ENCODE results near the gene CTAG1B.

DNA sequence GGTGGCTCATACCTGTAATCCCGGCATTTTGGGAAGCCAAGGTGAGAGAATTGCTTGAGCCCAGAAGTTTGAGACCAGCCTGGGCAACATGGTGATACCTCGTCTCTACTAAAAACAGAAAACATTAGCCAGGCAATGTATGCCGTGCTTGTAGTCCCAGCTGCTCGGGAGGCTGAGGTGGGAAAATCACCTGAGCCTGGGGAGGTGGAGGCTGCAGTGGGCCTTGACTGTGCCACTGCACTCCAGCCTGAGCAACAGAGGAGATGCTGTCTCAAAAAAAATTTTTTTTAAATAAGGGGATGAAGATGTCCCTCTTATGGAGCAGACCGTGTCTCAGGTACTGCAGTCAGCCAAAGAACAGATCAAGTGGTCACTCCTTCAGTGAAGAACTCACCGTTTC, 13.5 kb downstream of the CTAG1B start:
- TF ChIP-seq, protein P1, sequence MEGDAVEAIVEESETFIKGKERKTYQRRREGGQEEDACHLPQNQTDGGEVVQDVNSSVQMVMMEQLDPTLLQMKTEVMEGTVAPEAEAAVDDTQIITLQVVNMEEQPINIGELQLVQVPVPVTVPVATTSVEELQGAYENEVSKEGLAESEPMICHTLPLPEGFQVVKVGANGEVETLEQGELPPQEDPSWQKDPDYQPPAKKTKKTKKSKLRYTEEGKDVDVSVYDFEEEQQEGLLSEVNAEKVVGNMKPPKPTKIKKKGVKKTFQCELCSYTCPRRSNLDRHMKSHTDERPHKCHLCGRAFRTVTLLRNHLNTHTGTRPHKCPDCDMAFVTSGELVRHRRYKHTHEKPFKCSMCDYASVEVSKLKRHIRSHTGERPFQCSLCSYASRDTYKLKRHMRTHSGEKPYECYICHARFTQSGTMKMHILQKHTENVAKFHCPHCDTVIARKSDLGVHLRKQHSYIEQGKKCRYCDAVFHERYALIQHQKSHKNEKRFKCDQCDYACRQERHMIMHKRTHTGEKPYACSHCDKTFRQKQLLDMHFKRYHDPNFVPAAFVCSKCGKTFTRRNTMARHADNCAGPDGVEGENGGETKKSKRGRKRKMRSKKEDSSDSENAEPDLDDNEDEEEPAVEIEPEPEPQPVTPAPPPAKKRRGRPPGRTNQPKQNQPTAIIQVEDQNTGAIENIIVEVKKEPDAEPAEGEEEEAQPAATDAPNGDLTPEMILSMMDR (IDR thresholded peaks at IDR 0.05; ENCODE audit: extremely low read depth in 1 of 2, insufficient read depth in 1 of 2, low read depth in 1 of 2, low read length in 2 of 2): no peak
- TF ChIP-seq POLR2AphosphoS5 (IDR thresholded peaks at IDR 0.05; ENCODE audit: insufficient read depth, low read depth, low read length) (no peak), EZH2 (IDR thresholded peaks at IDR 0.05; ENCODE audit: borderline replicate concordance, low read depth, low read length, severe bottlenecking) (no peak), FOS (IDR thresholded peaks at IDR 0.05; ENCODE audit: borderline replicate concordance, insufficient read depth, low read length) (no peak), POLR2A (IDR thresholded peaks at IDR 0.05; ENCODE audit: low read depth, low read length) (no peak), JUN (IDR thresholded peaks at IDR 0.05; ENCODE audit: borderline replicate concordance, insufficient read depth, insufficient read length, low read depth) (no peak), GATA2 (IDR thresholded peaks at IDR 0.05; ENCODE audit: insufficient read depth, insufficient read length, low read depth, low read length) (no peak), MYC (IDR thresholded peaks at IDR 0.05; ENCODE audit: low read depth, low read length) (no peak)
- TF ChIP-seq, protein P2, sequence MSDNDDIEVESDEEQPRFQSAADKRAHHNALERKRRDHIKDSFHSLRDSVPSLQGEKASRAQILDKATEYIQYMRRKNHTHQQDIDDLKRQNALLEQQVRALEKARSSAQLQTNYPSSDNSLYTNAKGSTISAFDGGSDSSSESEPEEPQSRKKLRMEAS (IDR thresholded peaks at IDR 0.05; ENCODE audit: insufficient read depth, insufficient read length): no peak
